ENCODE results near the gene PLCL2.

PLCL2 gene

GRCh38 chr3:17003457-17003856, 118.7 kb downstream of the PLCL2 start:
- in situ Hi-C loops (cut with MboI; ENCODE audit: low sequenced_read_pairs) = no loop called here

- in situ Hi-C loops (cut with MboI; ENCODE audit: low sequenced_read_pairs) = no loop called here
These were observed 121.5 kb downstream of the PLCL2 start for GRCh38 chr3:17006132-17006852.

DNA sequence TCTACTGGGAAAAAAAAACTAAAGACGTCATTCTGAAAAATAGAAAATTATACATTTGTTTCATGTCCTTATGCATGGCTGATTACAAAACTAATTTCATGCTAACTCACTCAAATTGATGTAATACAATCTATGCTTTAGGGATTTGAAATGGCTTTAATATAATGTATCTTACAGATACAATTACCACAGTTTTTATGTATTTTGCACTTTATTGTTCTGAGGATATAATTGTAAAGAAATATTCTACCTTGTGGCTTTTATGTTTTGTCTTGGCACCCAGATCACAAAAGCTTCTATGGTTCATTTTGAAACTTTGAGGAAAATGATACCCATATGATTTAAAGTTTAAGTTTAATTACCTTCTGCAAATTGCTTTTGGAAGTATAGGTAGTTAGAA, 122.5 kb downstream of the PLCL2 start:
- in situ Hi-C loops (cut with MboI; ENCODE audit: low sequenced_read_pairs) = no loop called here

DNA sequence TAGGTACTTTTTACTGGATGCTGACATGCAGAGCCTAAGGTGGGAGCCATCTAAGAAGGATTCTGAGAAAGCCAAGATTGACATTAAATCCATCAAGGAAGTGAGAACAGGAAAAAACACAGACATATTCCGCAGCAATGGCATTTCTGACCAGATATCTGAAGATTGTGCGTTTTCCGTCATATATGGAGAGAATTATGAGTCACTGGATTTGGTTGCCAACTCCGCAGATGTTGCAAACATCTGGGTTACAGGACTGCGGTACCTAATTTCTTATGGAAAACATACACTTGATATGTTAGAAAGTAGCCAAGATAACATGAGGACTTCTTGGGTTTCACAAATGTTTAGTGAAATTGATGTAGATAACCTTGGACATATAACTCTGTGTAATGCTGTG, 125.1 kb downstream of the PLCL2 start:
- in situ Hi-C loops (cut with MboI; ENCODE audit: low sequenced_read_pairs) = no loop called here

DNA sequence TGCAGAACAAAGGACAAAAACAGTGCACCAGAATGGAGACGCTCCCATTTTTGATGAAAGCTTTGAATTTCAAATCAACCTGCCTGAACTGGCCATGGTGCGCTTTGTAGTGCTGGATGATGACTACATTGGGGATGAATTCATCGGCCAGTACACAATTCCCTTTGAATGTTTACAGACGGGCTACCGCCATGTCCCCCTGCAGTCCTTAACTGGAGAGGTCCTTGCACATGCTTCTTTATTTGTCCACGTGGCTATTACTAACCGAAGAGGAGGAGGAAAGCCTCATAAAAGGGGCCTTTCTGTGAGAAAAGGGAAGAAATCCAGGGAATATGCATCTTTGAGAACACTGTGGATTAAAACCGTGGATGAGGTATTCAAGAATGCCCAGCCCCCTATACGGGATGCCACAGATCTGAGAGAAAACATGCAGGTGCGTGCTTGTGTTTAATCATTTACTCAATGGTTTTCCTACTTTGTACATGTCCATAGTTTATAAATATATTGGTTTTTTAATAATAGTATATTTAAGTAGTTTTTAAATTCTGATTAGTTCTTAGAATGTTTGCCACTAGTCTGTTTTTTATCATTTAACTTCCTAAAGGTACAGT, 127.1 kb downstream of the PLCL2 start:
- in situ Hi-C loops (cut with MboI; ENCODE audit: low sequenced_read_pairs) = no loop called here

GRCh38 chr3:17013050-17013449, 128.3 kb downstream of the PLCL2 start:
- in situ Hi-C loops (cut with MboI; ENCODE audit: low sequenced_read_pairs) = no loop called here

DNA sequence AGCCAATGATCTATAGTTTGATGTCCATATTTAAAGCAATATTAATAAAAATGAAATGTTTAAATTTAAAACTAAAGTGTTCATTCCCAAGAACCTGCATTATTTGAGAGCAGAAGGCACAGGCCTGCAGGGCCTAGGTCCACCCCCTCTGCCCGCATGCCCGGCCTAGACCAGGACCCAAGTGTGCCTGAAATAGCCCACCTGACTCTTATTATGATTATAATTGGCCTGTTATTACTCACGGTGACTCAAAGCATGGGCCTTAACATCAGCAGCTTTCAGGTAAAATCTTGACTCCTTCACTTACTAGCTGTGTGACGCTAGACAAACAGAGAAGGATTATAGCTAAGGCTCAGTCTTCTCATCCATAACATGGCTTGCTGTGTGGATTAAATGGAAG, 128.8 kb downstream of the PLCL2 start:
- in situ Hi-C loops (cut with MboI; ENCODE audit: low sequenced_read_pairs) = no loop called here

DNA sequence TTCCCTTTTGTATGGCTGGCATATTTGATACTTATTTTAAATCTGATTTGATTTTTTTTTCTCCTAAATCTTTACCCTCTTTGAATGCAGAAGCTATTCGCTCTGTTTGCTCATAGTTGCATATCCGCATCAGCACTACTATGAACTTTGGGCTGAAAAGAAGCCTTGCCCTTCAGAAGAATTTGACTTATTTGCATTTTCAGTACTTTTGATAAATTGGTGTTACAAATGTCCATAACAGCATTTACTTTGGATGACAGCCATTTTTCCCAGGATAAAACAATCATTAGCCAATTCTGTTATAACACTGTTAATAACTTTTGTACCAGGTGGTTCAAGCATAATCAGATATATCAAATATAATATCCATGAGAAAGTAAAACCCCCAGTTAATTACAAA, 129.5 kb downstream of the PLCL2 start:
- in situ Hi-C loops (cut with MboI; ENCODE audit: low sequenced_read_pairs) = no loop called here

- in situ Hi-C loops (cut with MboI; ENCODE audit: low sequenced_read_pairs) = no loop called here
These were observed 130.0 kb downstream of the PLCL2 start for GRCh38 chr3:17014709-17015108.

- in situ Hi-C loops (cut with MboI; ENCODE audit: low sequenced_read_pairs) = no loop called here
These were observed 136.9 kb downstream of the PLCL2 start for GRCh38 chr3:17021614-17022013.

- in situ Hi-C loops (cut with MboI; ENCODE audit: low sequenced_read_pairs) = no loop called here
These were observed 138.4 kb downstream of the PLCL2 start for GRCh38 chr3:17023006-17023664.

DNA sequence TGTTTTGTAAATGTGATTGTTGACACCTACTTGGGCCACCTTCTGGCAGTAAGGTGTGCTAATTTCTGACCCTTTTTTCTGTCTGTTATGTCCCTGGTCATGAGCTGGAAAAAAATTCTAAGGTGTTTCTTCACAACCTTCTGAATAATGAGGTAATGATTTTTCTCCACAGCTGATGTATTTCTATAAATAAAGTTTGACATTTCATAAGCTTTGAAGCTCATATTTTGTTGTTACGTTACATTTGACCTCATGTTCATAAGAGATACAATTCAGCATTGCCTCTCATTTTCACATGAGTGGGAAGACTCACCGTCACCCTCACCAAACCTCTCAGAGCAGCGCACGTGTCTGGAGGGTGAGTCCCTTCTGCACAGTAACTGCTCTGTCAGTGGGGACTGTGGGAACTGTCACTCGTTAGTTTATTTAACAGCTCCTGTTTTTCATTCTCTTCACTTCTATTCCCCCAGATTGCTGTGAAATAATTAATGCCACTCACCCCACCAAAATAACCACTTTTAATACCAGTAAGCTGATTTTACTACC, 140.9 kb downstream of the PLCL2 start:
- in situ Hi-C loops (cut with MboI; ENCODE audit: low sequenced_read_pairs) = loop anchor here (25.0 kb wide), 1 partner anchor 188 kb away; no protein-coding TSS in a partner anchor

DNA sequence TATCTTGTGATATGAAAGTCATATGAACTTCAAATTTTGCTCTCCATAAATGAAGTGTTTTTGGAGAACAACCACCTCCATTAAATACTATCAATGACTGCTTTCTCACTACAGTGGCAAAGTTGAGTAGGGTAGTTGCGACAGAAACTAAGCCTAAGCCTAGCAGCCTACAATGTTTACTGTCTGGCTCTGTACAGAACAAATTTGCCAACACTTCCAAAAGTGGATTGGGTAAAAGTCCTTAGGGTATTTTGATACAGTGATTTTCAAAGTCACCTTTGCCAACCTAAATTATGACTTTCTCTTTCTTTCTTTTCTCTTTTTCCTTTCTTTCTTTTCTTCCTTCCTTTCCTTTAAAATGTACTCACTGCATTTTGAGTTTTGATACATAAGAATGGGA, 142.6 kb downstream of the PLCL2 start:
- in situ Hi-C loops (cut with MboI; ENCODE audit: low sequenced_read_pairs) = loop anchor here (25.0 kb wide), 1 partner anchor 190 kb away; no protein-coding TSS in a partner anchor

- in situ Hi-C loops (cut with MboI; ENCODE audit: low sequenced_read_pairs) = loop anchor here (25.0 kb wide), 1 partner anchor 191 kb away; no protein-coding TSS in a partner anchor
These were observed 143.6 kb downstream of the PLCL2 start for GRCh38 chr3:17028363-17028762.

DNA sequence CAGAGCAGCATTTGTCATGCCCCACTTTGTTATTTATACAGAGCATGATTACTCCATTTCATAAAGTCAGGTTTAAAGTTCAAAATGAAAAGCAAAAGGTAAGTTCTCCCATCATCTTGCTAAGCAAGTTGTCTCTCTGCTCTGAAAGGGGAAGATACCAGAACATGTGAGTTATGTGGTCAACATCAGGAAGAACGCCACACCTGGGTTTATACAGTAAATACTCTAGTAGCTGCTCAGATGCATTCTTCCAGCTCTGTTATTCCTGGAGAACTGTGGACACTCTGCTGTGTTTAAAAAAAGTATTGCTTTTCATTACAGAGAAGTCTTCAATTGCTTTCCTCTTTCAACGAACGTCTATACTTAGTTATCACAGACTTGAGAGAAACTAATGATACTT, 145.7 kb downstream of the PLCL2 start:
- in situ Hi-C loops (cut with MboI; ENCODE audit: low sequenced_read_pairs) = loop anchor here (25.0 kb wide), 1 partner anchor 193 kb away; no protein-coding TSS in a partner anchor

GRCh38 chr3:17030956-17031652, 146.3 kb downstream of the PLCL2 start:
- in situ Hi-C loops (cut with MboI; ENCODE audit: low sequenced_read_pairs) = loop anchor here (25.0 kb wide), 1 partner anchor 194 kb away; no protein-coding TSS in a partner anchor

- in situ Hi-C loops (cut with MboI; ENCODE audit: low sequenced_read_pairs) = loop anchor here (25.0 kb wide), 1 partner anchor 195 kb away; no protein-coding TSS in a partner anchor
These were observed 147.8 kb downstream of the PLCL2 start for GRCh38 chr3:17032407-17033034.

DNA sequence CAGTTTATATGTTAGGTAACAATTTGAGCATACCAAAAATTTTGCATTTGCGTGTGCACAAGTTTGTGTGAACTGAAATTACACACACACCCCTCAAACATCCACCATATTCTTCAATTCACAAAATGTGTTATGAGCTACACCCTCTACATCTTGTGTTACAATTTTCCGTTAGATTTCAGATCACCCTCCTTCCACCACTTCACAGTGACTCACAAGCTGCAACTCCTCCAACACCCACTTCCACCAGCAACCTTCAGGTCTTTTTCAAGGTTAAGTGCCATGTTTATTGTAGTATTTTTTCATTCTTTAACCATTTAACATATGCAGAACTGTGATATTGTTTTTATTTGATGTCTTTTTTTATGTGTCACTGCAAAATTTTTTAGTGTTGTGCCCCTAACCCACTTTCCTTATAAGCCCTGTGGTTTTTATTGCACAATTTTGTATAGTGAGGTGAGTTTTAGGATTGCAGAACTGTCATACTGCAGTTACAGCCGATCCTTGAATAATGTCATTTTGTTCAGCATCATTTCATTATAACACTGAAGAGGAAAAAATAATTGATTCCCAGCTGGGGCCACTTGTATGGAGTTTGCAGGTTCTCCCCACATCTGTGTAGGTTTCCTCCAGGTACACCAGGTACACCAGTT, 148.9 kb downstream of the PLCL2 start:
- in situ Hi-C loops (cut with MboI; ENCODE audit: low sequenced_read_pairs) = loop anchor here (25.0 kb wide), 1 partner anchor 196 kb away; no protein-coding TSS in a partner anchor

DNA sequence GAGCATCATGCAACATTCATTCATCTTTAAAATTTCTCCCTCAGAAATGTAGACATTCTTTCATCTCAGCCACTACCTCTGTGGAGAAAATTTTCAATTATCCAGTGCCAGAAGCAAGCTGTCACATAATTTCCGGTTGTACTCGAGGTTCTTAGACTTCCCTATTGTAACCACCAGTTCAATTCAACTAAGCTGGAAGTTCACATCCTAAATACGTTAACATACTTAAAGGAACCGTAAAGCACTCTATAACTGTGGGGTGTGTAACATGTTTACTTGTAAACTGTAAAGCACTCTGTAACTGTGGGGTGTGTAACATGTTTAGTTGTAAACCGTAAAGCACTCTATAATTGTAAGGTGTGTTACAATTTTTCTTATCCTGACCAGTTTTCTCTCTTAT, 150.3 kb downstream of the PLCL2 start:
- in situ Hi-C loops (cut with MboI; ENCODE audit: low sequenced_read_pairs) = loop anchor here (25.0 kb wide), 1 partner anchor 198 kb away; no protein-coding TSS in a partner anchor

DNA sequence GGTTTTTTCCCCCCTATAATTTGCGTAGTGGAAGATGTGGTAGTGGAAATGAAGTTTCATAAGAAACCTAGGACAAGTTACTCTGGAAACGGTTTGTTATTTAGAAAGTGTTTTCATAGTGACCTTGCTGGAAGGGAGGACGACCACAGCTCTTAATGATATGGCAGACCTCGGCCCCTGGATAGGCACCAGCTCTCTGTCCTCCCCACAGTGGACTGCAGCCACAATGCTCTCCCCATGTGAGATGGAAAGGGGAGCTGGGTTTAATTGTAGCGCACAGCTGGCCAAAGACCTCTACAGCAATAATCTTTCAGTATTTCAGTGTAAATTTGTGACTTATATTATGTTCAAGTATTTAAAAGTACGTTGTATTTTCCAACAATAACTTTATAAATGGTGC, 151.2 kb downstream of the PLCL2 start:
- in situ Hi-C loops (cut with MboI; ENCODE audit: low sequenced_read_pairs) = loop anchor here (25.0 kb wide), 1 partner anchor 199 kb away; no protein-coding TSS in a partner anchor

Measured in HL-60/S4 treated with retinoic acid at 250 ng/mL for 4 days and 3 days (cell line).